ENCODE data around the gene IDS.
"Not testable (repeated sequence)": the region's sequence is repeated elsewhere in the genome, so short reads cannot be mapped to it uniquely, and the experiment has no call there.

Gene IDS

GRCh38 chrX:149497626-149498025 lies 7.5 kb downstream of the IDS start:
- no peak for DNase-seq

DNA sequence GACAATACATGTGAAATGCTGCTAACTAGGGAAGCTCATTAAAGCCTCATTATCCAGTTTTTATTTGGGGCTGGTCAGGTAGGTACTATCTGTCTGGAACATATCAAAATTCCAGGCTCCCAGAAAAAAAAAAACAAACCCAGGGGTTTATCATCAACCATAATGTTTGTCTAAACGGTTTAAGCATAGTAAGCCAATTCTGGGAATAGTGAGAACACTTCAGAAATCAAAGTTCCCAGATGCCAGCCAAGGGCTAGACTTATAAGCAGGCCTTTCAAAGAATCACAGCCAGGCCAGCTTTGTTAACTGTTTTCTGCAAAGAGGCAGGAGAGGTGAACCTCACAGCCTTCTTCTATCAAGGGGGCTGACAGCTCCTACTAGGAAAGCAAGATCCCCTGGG lies 8.1 kb downstream of the IDS start:
- DNase-seq, result no peak

DNA sequence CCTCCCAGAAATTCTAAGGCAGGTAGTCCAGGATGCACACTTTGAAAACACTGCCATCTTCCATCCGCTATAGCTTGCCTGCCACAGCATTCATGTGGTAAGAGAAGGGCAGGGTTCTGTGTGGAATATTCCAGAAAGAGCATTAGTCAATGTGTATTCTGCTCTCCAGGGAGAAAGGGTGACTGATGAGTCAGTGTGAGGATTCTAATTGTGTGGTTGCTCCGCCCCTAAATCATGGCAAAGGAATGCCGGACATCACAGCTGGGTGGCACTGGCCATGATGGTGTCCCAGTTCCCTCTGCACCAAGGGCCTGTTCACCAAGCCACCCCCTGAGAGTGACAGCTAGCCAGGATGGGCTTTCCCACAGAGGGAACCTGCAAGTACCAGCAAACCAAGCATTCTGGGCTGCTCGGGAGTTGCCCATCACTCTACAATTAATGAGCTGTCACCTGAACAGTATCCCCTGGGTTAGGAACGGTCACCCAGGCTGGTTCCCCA lies 9.5 kb downstream of the IDS start:
- no peak for DNase-seq

- DNase-seq, result no peak
Measured at GRCh38 chrX:149494844-149495565, 10.1 kb downstream of the IDS start.

DNA sequence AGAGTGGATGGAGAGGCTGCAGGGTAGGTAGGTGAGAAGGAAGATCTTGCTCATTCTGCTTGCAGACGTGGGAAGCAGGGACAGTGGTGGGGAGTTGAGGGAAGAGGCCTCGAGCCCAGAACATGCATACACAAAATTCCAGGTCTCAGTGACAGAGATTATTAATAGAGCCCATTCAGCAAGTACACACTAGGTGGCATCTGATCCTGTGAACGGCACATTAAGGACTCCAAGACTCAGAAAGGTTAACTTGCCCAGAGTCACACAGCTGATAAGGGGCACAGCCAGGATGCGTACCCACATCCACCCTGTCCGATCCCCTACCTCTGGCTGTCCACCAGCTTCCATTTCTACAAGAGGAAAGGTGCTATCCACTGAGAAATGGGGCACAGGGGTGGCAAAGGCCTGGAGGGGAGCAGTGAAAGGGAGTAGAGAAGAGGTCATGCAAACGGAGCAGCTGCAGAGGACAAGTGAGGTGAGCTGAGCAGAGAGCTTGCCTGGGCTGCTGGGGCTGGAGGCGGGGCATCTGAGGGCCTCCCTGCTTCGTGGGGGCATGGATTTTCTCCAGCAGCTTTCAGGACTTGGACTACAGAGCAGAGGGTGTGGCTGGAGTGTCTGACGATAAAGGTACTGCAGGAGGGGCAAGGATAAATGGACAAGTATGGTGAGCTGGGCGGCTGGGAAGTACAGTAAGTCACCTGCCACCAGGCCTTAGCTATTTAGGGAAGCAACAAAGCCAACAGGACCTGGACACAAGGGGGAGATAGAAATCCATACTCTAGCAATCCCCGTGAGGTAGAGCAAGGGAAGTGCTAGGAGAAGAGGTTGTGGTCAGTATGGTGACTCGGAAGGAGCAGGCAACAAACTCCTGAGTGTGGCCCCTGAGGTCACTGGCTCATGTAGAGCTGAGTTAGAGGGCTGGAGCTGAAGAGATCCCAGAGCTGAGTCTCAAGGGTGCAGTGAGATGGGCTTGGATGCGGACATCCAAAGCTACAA lies 11.2 kb downstream of the IDS start:
- DNase-seq, result no peak

DNA sequence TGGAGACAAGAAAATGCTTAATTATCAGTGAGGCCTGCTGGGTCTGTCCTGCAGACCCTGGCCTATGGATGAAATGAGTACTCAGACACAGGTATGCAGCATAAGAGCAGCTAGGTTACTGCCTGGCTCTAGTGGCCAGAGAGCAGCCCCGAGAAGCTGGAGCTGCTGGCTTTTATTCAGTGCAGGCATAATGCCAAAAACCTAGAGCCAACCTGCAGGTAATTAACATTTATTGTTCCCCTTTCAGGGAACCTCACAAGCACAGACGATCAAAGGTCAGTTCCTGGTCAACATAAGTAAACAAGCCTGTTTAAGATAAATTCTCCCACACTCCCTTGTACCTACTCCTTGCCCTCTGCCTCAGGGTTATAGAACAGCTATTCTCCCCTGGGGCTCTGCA lies 13.3 kb downstream of the IDS start:
- no peak for DNase-seq

GRCh38 chrX:149490100-149490499 lies 15.0 kb downstream of the IDS start:
- no peak for DNase-seq

GRCh38 chrX:149488411-149489052 lies 16.6 kb downstream of the IDS start:
- not testable (repeated sequence) for DNase-seq

- DNase-seq, result not testable (repeated sequence)
Measured at GRCh38 chrX:149488008-149488407, 17.1 kb downstream of the IDS start.

DNA sequence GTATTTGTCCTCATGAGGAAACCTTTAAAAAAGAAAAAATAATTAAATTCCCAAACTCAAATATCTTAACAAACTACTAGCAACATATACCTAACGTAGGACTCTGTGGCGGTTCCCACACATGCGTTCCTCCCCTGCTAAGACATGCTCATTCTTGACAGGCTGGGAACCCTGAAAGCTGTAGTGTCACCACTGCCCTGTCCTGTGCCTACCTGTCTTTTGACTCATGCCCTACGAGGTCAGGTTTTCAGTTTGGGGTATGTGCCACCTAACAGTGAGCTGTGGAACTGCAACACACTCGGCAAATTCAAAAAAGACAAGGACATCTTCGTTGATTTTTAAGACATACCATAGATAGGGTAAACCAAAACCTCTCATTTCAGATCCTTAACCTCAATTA lies 17.8 kb downstream of the IDS start:
- no peak for DNase-seq

DNA sequence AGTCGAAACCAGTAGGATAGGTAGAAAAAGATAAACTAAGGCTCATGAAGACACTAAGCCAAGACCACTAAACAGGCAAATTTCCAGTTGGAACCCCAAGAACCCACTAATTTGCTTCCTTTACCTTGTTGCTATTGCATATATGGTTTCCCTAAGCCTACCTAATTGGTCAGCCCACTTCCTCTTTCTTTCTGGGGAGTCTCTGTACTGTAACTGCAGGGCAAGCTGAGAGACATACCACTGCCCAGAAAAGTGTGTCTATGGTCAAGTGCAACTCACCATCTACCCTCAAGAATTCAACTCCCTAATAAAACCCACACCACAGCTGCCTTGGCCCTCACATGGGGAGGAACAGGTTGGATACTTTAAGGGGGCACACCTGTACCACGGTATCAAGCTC lies 28.6 kb downstream of the IDS start:
- DNase-seq, result no peak

DNA sequence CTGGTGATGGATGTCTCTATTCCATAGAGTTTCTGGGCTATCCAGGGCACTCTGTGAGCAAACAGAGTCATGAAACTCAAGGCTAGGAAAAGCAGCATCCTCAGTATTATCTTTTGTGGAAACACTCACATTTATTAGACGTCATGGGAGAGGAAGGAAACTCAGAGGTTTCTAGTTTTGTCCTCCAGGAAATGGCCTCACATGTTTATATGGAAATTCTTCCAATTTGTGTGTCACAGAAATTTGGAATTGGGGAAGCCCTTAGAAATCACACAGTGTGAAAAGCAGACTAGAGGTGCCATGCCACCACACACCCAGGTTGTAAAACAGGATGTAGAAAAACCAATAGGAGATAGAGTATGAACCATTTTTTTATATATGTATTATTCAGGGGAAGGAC lies 31.1 kb downstream of the IDS start:
- DNase-seq, result no peak

- DNase-seq, result no peak
Measured at GRCh38 chrX:149473092-149473491, 32.0 kb downstream of the IDS start.

DNA sequence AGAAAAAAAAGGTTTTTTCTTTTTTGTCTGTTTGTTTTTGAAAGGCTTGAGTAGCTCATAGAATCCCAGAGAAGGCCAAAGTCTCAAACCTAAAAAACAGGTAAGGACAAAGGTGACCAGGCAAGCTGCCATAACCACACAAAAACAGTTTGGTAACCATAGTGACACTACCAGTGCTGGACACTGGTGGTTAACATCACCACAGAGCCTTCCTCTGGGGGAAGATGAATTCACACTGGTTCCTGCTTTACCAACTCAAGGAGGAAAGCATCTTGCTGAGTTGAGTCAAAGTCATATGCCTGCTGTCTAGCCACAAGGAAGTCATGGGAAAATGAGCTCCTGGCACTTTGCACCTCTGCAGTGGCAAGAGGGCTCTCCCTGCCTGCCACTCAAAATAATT lies 32.5 kb downstream of the IDS start:
- DNase-seq, result no peak

GRCh38 chrX:149471397-149471796 lies 33.7 kb downstream of the IDS start:
- peak; percentile 28 for DNase-seq

DNA sequence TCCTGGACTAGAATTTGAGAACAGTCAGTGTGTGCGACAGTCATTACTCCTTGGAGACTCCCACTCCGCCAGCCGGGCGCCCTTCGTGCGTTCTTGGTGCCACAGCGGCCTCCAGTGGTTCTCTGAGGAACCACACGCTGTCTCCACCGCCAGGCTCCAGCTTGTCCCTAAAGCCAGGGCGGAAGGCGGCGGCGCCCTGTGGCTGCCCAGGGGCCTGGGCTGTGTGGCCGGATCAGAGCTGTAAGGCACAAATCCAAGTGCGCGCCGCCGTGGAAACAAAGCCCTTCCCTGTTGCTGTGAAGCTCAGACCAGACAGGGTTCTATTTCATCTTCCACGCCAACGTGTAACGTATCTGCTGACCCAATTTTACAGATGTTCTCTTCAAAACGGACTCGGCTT lies 34.2 kb downstream of the IDS start:
- DNase-seq, result peak; percentile 90

DNA sequence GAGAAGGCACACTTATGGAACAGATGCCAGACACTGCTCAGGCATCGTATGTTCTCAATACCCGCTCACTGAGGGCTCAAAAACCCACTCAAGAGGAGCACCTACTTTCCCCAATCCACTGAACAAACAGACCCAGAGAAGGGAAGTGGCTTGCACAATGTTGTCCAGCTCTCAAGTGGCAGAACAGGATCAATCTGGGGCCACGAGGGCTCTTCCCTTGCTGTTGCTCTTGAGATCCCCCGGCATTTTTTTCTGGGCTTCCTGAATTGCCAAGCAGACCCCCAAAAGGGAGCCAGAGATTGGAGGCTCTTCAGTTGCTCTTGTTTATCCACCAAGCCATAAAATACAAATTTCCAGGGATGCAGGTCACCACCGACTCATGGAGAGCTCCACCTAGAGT lies 35.7 kb downstream of the IDS start:
- no peak for DNase-seq

DNA sequence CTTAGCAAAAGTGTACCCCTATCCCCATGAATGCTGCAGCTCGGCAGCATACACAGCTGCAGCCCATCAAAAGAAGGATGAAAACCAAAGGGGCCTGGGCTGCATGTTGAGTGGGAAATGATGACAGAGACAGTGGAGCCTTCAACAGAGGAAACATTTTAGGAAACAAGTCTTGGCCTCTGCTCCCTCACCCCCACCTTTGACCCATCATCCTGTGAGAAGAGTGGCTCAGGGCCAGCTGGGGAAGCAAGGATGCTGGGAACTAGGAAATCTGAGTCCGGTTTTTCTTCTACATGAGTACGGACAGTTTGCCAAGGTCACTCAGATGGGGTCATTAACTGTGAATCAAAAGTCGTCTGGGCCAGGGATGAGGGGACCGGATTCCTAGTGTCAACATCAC lies 37.2 kb downstream of the IDS start:
- DNase-seq, result no peak

- DNase-seq, result peak; percentile 8
Measured at GRCh38 chrX:149467461-149467860, 37.6 kb downstream of the IDS start.

DNA sequence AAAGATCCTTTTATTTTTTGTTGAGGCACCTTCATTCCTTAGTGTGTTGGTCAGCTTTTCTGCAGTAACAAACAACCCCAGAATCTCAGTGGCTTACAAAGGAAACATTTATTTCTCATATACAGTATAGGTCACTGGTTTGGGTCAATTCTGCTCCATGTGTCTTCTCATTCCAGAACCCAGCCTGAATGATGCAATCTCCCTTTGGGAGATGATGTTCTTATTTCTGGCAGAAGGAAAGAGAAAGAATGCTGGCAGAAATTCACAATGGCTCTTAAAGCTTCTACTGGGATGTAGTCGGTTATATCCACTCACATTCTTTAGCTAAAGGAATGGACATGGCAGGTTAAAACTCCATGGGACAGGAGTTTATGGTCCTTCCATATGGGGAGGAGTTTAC lies 42.3 kb downstream of the IDS start:
- DNase-seq, result no peak

GRCh38 chrX:149461746-149462145 lies 43.4 kb downstream of the IDS start:
- no peak for DNase-seq

DNA sequence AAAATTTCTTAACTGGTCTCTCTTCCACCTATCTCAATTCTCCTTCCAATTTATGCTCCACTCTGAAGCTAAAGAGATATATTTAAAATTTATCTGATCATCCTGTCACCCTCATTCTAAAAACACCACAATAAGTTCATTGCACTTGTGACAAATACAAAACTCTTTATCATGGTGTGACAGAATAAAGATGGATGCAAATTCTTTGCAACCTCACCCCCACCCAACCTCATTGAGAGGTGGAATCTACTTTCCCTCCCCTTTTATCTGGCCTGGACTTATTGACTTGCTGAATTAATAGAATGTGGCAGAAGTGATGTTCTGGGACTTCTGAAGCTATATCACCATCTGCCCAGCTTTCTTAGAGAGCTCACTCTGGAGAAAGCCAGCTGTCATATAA lies 46.5 kb downstream of the IDS start:
- DNase-seq, result no peak

DNA sequence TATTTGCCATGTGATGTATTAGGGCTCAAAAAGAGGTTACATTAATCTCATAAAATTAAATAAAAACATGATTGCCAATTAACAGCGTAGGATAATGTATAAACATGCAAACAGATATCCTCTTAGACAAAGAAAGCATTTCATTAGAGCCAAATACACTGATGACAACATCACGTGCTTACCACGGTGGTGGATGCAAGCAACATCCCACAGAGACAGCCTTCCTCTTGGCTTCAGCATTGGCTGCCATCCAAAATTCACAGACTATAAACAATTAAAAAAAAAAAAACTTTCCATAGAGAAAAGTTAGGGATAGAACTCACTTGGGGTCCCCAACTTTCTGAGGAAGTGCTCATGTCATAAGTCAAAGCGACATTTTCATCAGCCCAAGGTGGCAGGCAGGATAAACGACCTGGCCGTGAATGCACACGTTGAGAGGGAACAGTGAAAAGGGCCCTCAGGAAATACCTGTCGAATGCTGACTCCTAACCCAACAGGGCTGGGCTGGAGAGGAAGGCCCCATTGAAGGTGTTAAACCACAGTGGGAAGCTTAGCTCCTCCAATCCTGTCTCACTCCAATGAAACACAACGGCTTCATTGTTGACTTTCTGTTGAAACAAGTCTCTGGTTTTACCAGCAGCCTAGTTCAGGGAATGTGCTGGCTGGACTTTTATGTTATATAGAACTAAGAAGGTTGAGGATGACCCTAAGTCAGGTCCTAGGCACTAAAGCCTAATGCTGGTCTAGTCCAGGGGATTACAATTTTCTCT lies 48.4 kb downstream of the IDS start:
- no peak for DNase-seq
